NCI-H1436 treated with DMSO at 0.1 percent for 48 hours (cell line): ENCODE measurements around the gene INCA1.

ENCODE experiments used
- DNase-seq: peaks from one replicate; lab custom pipeline; 2025; lab: John Stamatoyannopoulos, UW

Gene INCA1

GRCh38 chr17:4969551-4970173 lies 27.7 kb downstream of the INCA1 start:
- no peak for DNase-seq

DNA sequence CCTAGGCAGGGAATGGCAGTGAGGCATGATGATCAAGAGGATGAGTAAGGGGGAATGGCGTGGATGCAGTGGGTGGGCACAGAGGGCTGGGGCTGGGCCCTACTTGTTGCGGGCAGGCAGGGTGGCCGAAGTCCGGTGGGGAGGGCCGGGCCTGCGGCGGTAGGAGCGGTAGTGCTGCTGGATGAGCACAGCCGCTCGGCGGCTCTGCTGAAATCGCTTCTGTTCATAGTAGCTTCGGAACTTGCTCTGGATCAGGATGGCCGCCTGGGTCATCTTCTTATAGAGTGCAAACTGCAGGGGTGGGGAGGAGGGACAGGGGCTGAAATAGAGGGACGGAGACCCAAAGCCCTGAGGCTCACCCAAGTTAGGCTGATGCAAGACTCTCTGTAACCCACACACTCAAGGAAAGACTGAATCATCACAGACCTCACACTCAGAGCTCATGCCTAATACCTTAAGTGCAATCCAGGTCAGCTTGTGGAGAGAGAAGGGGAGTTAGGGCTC lies 28.2 kb downstream of the INCA1 start:
- no peak for DNase-seq

DNA sequence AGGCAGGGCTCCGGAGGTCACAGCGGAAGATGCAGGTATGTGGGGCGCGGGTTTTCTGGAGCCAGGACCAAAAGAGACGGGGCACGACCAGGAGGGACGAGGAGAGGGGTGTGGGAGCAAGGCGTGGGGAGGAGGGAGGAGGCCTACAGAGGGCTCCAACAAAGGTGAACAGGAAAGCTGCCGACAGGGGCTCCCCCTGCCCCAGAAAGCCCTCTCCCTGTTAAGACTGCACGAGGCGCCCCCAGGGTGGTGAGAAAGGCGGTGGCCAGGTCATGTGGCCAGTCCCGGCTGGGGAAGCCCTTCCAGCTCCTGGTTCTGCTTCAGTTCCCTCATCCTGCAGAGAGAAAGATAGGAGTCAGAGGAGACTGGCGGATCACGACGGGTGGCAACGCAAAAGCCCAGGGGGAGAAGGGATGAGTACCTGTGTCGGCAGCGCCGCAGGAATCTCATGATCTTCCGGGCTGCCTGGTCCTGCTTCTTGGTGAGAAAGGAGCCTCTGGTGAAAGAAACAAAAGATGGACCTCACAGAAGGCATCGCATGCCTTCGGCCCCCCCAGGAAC lies 28.8 kb downstream of the INCA1 start:
- DNase-seq: no peak

DNA sequence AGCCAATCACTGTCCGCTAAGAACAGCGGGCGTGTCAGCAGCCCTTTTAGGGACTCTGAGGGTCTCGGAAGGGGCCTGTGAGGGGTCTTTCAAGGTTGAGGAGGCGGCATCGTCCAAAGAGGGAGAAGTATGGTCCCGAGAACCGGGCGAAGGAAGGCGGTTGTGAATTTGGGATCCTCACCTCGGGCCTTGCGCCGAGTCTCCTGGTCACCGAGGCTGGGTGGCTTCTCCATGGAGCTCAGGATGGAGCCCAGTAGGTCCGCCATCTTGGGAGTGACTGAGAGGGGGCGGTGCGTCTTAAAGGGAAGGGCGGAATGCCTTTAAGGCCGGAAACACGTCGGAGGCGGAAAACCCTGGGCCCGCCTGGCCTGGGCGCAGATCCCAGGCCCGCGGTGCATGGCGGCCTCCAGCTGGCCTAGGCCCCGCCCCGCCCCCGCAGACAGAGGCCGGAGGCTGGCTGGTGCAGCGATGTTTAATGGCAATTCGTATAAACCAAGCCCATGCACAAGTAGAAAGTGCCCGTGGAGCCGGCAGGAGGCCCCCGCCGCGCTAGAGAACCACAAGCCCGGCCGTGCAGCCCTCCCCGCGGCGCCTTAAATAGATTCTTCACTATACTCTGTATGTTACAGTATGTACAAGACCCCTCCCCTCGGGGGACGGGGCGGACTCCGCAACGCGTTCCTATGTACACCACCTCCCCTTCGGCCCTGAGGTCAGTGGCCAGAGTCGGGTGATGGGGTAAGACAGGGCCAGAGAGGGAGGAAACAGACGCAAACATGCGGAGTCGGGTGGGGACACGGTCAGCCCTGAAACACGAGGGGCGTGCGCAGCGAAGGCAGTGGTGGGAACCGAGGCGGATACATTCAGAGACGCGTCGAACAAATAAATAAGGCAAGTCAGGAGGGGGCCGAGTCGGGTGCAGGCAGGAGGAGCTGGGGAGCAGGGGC lies 29.5 kb downstream of the INCA1 start, which contains the start of gene SPAG7:
TSS of gene SPAG7 (minus strand) at position 279 of the 947 bp plus-strand sequence. CDS start at position 266, 13 bp downstream.
- DNase-seq: peak; percentile 77

DNA sequence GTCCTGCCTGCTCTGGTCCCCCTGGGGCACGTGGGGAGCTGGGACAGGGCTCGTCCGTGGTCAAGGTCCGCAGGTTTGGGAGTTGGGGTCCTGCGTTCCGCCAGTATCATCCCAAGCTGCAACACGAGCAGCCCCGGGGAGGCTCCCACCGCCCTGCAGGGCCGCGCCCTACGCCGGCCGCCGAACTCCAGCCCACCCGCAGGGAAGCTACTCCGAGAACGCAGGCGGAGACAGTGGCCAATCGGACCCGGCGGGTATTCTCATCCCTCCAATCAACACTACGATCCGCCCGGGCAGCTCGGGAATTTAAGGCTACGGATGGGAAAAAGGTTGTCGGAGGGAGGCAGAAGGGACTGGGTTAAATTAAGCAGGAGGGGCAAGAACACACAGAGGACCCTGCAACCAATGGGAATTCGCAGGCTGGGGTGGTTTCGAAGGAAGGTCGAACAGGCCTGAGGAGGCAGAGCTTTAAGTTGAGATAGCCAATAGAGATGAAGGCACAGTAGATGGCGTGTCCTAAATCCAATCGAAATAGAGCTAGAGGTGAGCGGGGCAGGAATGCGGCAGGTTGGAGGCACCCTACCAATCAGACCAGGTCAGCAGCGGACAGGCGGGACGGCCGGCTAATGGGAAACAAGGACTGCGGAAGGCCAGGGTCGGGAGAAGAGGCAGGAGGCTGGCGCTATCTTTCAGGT lies 30.3 kb downstream of the INCA1 start:
- peak; percentile 99 for DNase-seq

DNA sequence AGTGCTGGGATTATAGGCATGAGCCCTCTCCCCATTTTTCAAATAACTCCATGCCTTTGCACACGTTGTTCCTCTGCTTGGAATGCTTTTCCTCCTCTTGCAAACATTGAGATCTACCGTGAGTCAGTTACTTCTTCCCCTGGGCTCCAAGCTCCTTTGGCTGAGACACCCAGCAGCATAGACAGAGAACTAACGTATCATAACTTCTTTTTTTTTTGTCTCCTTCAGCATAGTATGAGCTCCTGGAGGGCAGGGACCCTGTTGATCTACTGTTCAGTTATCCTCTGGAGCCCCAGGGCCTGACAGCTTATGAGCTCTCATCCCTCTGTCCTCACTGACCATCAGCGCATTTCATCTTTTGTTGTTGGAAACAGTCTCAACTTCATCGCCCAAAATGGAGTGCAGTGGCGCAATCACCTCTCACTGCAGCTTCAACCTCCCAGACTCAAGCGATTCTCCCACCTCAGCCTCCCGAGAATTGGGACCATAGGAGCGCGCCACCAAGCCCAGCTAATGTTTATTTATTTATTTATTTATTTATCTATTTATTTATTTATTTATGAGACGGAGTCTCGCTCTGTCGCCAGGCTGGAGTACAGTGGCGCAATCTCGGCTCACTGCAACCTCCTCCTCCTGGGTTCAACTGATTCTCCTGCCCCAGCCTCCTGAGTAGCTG lies 31.9 kb downstream of the INCA1 start:
- no peak for DNase-seq

GRCh38 chr17:4960279-4960922 lies 36.9 kb downstream of the INCA1 start:
- DNase-seq: no peak

- DNase-seq: no peak
These were observed 37.9 kb downstream of the INCA1 start for GRCh38 chr17:4959261-4959965.

- no peak for DNase-seq
These were observed 39.2 kb downstream of the INCA1 start for GRCh38 chr17:4958102-4958501.

DNA sequence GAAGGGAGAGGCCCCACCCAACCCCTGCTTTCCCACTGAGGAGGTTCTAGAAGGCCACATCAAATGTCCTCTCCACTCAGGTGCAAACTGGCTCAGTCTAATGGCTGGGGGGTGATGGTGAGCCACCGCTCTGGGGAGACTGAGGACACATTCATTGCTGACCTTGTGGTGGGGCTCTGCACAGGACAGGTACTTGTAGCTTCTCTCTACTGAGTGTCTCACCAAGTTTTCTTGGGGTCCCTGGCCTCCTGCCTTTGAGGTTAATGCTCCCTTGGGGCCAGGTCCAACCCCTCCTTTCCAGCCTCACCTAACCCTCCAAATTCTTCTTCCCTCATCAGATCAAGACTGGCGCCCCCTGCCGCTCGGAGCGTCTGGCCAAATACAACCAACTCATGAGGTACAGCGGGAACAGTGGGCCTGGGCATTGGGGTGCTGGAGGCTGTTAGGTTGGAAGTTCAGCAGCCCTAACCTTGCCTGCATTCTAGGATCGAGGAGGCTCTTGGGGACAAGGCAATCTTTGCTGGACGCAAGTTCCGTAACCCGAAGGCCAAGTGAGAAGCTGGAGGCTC lies 40.7 kb downstream of the INCA1 start:
- no peak for DNase-seq

DNA sequence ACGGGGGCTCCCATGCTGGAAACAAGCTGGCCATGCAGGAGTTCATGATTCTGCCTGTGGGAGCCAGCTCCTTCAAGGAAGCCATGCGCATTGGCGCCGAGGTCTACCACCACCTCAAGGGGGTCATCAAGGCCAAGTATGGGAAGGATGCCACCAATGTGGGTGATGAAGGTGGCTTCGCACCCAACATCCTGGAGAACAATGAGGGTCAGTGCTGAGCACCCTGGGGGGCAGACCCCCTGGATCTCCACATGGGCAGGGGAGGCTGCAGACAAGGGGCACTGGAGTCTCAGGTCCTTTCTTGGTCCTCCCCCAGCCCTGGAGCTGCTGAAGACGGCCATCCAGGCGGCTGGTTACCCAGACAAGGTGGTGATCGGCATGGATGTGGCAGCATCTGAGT lies 42.2 kb downstream of the INCA1 start:
- DNase-seq: no peak

GRCh38 chr17:4953451-4953961 lies 43.8 kb downstream of the INCA1 start:
- DNase-seq: no peak

DNA sequence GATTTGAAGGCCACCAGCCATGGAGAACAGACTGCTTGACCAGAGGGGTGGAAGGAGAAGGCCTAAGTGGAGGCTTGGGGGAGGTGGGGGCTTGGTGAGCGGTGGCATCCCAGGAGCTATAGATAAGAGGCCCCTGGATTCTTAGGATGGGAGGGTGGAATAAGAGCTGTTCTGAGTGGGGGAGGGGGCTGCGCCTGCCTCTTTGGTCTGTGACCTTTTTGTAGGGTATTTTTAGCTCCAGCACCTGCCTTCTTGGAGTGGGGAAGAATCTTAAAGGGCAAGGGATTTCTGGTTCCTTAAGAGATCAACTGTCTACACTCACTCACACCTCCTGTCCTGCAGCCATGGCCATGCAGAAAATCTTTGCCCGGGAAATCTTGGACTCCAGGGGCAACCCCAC lies 45.8 kb downstream of the INCA1 start:
- no peak for DNase-seq

DNA sequence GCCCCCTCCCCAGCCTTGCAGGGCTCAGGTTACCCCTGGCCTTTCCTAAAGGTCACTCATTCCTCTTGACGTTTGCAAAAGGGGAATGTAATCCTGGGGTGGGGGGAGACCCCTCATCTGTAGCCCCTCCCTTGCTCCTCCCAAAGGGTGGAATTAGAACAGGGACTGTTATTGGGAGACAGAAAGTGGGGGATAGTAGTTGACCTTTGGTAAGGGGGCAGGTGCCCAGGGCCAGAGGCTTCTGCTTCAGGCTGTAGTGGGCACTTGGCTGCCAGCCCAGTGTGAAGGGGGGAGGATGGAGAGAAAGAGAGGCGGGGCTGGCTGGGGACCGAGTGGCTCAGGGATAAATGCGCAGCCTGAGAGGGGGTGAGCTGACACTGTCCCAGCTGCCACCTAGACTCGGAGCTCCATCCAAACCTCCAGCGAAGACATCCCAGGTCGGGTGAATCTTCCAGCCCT lies 46.5 kb downstream of the INCA1 start, which contains the start of gene ENO3:
TSS of gene ENO3 (plus strand) at position 374 of the 459 bp plus-strand sequence. CDS start 711 bp downstream, outside the sequence.
- peak; percentile 26 for DNase-seq

- DNase-seq: no peak
These were observed 47.1 kb downstream of the INCA1 start for GRCh38 chr17:4950075-4950745.

DNA sequence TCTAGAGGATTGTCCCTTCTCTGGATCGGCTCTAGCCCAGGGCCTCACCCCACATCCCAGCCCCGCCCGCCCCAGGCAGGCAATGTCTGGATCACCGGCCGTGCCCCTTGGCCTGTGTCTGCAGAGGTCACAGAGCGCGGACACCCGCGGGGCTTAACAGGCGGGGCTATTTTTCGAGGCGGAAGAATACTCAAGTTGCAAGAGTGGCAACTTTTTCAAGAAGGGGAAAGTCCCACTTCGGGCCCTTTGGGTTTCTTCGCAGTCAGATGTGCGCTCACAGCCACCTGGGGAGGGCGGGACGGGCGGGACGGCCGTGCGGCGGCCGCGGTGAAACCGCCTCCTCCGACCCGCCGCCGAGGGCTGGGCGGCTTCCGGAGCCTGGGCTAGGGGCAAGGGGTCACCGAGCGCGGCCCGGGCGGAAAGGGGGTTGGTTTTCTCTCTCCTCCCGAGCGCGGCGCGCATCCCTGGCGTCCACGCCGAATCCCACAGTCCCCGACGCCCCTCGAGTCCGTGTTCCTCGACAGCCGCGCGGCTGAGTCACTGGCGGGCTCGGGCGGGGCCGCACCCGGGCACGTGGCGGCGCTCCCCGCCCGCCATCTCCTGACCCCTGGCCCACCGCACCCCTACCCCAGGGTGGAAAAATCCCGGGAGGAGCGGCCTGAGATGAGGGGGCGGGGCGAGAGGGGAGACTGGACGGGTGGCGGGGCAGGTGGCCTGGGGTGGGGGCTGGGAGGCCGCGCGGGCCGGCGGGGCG lies 47.8 kb downstream of the INCA1 start:
- no peak for DNase-seq

DNA sequence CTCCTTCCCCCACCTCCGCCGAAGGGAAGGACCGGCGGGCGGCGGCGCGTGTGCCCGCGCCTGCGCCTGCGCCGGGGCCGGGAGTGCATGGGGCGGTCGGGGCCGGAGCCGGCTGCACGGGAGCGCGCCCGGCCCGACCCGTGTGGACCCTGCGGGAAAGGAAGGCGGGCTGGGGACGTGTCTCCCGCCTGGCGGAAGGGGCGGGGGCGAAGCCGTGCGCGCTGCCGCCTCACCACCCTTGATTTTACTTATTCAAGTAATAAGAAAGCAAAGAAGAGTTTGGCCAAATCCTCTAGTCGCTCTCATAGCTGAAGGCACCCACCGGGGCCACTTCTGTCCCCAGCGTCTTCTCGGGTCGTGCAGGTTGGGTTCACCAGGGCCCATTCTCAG lies 48.4 kb downstream of the INCA1 start:
- DNase-seq: peak; percentile 36
